ENCODE data around the gene SERTAD2. TPM values are rescaled to one million over a fixed set of nuclear protein-coding genes. Genes with fewer than 3 reads are reported as not detected.

Gene SERTAD2
- total and polyA plus RNA-seq, 2 of the 4 experiments (the other 2 are of a cell fraction), result 5.0 to 11.0 TPM

GRCh38 chr2:64640153-64641044, 13.3 kb downstream of the SERTAD2 start:
- ATAC-seq (ENCODE audit: low read depth), result no peak

More at GRCh38 chr2:64640153-64641044, 13.3 kb downstream of the SERTAD2 start:
- no peak for TF ChIP-seq MAFK (IDR thresholded peaks at IDR 0.05; ENCODE audit: low read depth, low read length)
- no peak for TF ChIP-seq RFX5 (IDR thresholded peaks at IDR 0.05; ENCODE audit: low read depth, low read length)
- no peak for TF ChIP-seq CEBPB (IDR thresholded peaks at IDR 0.05; ENCODE audit: low read depth, low read length)
- TF ChIP-seq CTCF (conservative IDR thresholded peaks at IDR 0.05; ENCODE audit: low read depth, low read length), result no peak
- no peak for TF ChIP-seq RCOR1 (IDR thresholded peaks at IDR 0.05; ENCODE audit: insufficient replicate concordance, low read length)
- TF ChIP-seq BHLHE40 (IDR thresholded peaks at IDR 0.05; ENCODE audit: low read depth, low read length), result no peak
- TF ChIP-seq, protein P1, sequence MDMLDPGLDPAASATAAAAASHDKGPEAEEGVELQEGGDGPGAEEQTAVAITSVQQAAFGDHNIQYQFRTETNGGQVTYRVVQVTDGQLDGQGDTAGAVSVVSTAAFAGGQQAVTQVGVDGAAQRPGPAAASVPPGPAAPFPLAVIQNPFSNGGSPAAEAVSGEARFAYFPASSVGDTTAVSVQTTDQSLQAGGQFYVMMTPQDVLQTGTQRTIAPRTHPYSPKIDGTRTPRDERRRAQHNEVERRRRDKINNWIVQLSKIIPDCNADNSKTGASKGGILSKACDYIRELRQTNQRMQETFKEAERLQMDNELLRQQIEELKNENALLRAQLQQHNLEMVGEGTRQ (IDR thresholded peaks at IDR 0.05; ENCODE audit: low read depth, low read length), result no peak
- TF ChIP-seq ELK1 (IDR thresholded peaks at IDR 0.05; ENCODE audit: borderline replicate concordance, low read depth, low read length), result no peak
- no peak for TF ChIP-seq MAZ (IDR thresholded peaks at IDR 0.05; ENCODE audit: borderline replicate concordance, low read depth, low read length)
- TF ChIP-seq FOS (IDR thresholded peaks at IDR 0.05; ENCODE audit: low read depth, low read length), result no peak
- no peak for TF ChIP-seq MXI1 (IDR thresholded peaks at IDR 0.05; ENCODE audit: borderline replicate concordance, low read depth, low read length)
- no peak for TF ChIP-seq NFE2L2 (IDR thresholded peaks at IDR 0.05; ENCODE audit: low read depth, low read length)
- TF ChIP-seq RAD21 (IDR thresholded peaks at IDR 0.05; ENCODE audit: low read length), result no peak
- Histone ChIP-seq H3K9me1 (ENCODE audit: insufficient read depth, low read length) (peaks cover 27% of the 10 kb centered on the region), H3K36me3 (ENCODE audit: control insufficient read depth, insufficient read depth, low read length) (peaks cover 9% of the 10 kb centered on the region), H3K18ac (ENCODE audit: low read depth, low read length) (no peak overlapping the region), H3K27ac (ENCODE audit: insufficient read depth, low read length) (no peak overlapping the region), H3K9me3 (ENCODE audit: control insufficient read depth, insufficient read depth, low read length) (no peaks in the 10 kb centered on the region), H3K4me2 (ENCODE audit: low read depth, low read length) (no peak overlapping the region), H2BK20ac (ENCODE audit: low read depth, low read length) (no peak overlapping the region), H3K27me3 (ENCODE audit: control insufficient read depth, insufficient read depth, low read length) (no peaks in the 10 kb centered on the region), H2BK120ac (ENCODE audit: low read depth, low read length) (no peak overlapping the region), H3K23ac (ENCODE audit: low read depth, low read length) (no peak overlapping the region), H4K91ac (ENCODE audit: insufficient read depth, low read depth, low read length) (no peak overlapping the region), H2AFZ (replicated peaks; ENCODE audit: low read length, poor library complexity) (no peak overlapping the region), H2AK9ac (replicated peaks; ENCODE audit: low read depth, low read length, poor library complexity) (no peak overlapping the region), H3K14ac (replicated peaks; ENCODE audit: low read depth, low read length) (no peak overlapping the region), H3K4ac (ENCODE audit: low read depth, low read length) (no peak overlapping the region), H3K9ac (ENCODE audit: low read depth, low read length) (no peak overlapping the region), H3K4me3 (ENCODE audit: insufficient read depth, low read depth, low read length) (no peak overlapping the region), H2AK5ac (ENCODE audit: low read depth, low read length) (no peak overlapping the region), H3K4me1 (ENCODE audit: control insufficient read depth, insufficient read depth, low read length) (peaks cover 15% of the 10 kb centered on the region), H4K5ac (ENCODE audit: low read depth, low read length) (no peak overlapping the region; the same call in 1 of the 2 replicates), H4K8ac (ENCODE audit: low read depth in 2 of 2, low read length in 2 of 2) (no peak overlapping the region), H2BK15ac (ENCODE audit: low read depth, low read length) (no peak overlapping the region), H3K79me1 (ENCODE audit: low read depth in 1 of 2, low read length in 2 of 2) (peaks cover 39 to 85% of the 10 kb centered on the region in 2 experiments), H2BK5ac (ENCODE audit: low read depth, low read length, poor library complexity, severe bottlenecking) (no peak overlapping the region), H4K20me1 (ENCODE audit: insufficient read depth, low read length) (peaks cover 78% of the 10 kb centered on the region), H3K56ac (ENCODE audit: extremely low read depth, insufficient read depth, low read length) (no peak overlapping the region)
- peak; percentile 53 for DNase-seq
- POLR2A ChIA-PET (ENCODE audit: unreplicated experiment), result no interaction called here
- intact Hi-C loops (cut with micrococcal nuclease), result loop anchor here (10.0 kb wide), 1 partner anchor 404 kb away; no protein-coding TSS in a partner anchor
- in situ Hi-C loops (cut with MboI; ENCODE audit: low sequenced_read_pairs), result no loop called here
- CTCF ChIA-PET, result interaction anchor here (0.7 kb wide), 1 partner anchor 11 kb away, joined by 3 read pairs; no protein-coding TSS in a partner anchor
- 67% methylated on average over 1 of the region's 12 CpGs; no CpG with 5 or more reads in 1 of the 2 experiments for WGBS, 2 experiments (ENCODE audit: extremely low coverage in 2 of 2, insufficient read length in 1 of 2)
- BruUV-seq (replicated peaks), result no TSS peak
- dilution Hi-C loops (cut with HindIII; ENCODE audit: low sequenced_read_pairs, unreplicated experiment), result no loop called here
